Gastrocnemius medialis (tissue), 4 donors: ENCODE data around the gene TUBGCP3. TPM values are rescaled to one million over a fixed set of nuclear protein-coding genes. Genes with fewer than 3 reads are reported as not detected.

ENCODE experiments used
- ATAC-seq, 2 donors: fragments of 150-250 bp; one replicate each; pipeline ENCODE4 v1.9.1; 2016
- DNase-seq, 2 donors: peaks; one replicate each; pipeline ENCODE4 v3.0.0-alpha.2; 2019
- H3K27ac ChIP-seq, 4 donors: fragments of 200-600 bp; sonication (generic); 1 replicate in 1 of 4; 2 replicates in 3 of 4; pipeline ENCODE4 v1.5.1; 2016 to 2018; ENCODE audit warnings: mild to moderate bottlenecking in 2 of 4, moderate library complexity in 1 of 4
- H3K27me3 ChIP-seq, 3 donors: fragments of 200-600 bp; sonication (generic) in 2 of 3; 1 replicate in 1 of 3; 2 replicates in 2 of 3; pipeline versions ENCODE4 v1.5.1 to v1.6.0; 2016 to 2019; ENCODE audit warnings: mild to moderate bottlenecking in 1 of 3, moderate library complexity in 1 of 3
- H3K36me3 ChIP-seq, 2 donors: fragments of 200-600 bp; sonication (generic) in 1 of 2; one replicate each; pipeline ENCODE4 v1.5.1; 2017 to 2018
- H3K4me1 ChIP-seq, 2 donors: fragments of 200-600 bp; sonication (generic) in 1 of 2; one replicate each; pipeline ENCODE4 v1.5.1; 2016 to 2017; ENCODE audit warnings: mild to moderate bottlenecking in 2 of 2
- H3K4me3 ChIP-seq, 4 donors: fragments of 200-600 bp; sonication (generic) in 3 of 4; 1 replicate in 1 of 4; 2 replicates in 3 of 4; pipeline ENCODE4 v1.5.1; 2016 to 2019; ENCODE audit warnings: mild to moderate bottlenecking in 2 of 4
- H3K9me3 ChIP-seq, 3 donors: fragments of 200-600 bp; sonication (generic) in 2 of 3; 1 replicate in 1 of 3; 2 replicates in 2 of 3; pipeline ENCODE4 v1.5.1; 2016 to 2019
- CTCF ChIP-seq, 5 experiments: fragments of 450-650 bp in 3 of 5; fragments of 200-600 bp in 2 of 5; sonication (generic) in 2 of 5; IDR thresholded peaks in 4 of 5; conservative IDR thresholded peaks in 1 of 5; 1 replicate in 4 of 5; 2 replicates in 1 of 5; pipeline ENCODE4 v1.5.1; 2016 to 2019; ENCODE audit warnings: antibody characterized with exemption in 5 of 5, mild to moderate bottlenecking in 3 of 5, moderate library complexity in 3 of 5
- POLR2A ChIP-seq, 2 donors: fragments of 450-650 bp; IDR thresholded peaks; one replicate each; pipeline ENCODE4 v1.6.1; 2017; ENCODE audit warnings: antibody characterized with exemption in 2 of 2, mild to moderate bottlenecking in 2 of 2, moderate library complexity in 2 of 2
- in situ Hi-C, 4 donors: fragments of 200-750 bp; cut with MboI; loops; one replicate each; pipeline versions ENCODE4 v1.15.0 to v1.8.0; 2017; ENCODE audit warnings: low sequenced_read_pairs in 4 of 4
- intact Hi-C: fragments of 100-400 bp; cut with DNase I; formaldehyde crosslinking; loops from one replicate; pipeline ENCODE4 v1.15.1; 2023; ENCODE audit warnings: low total_unique reads
- total RNA-seq, 4 donors: library from RNA; depleted of rRNA; stranded (reverse); fragments of >200 nt; gene quantifications; one replicate each; pipeline versions ENCODE4 v1.1.0 to v1.2.3, GENCODE V29; 2016

Gene TUBGCP3
- total RNA-seq, 4 donors from 2014 or later, result 10.0 to 14.3 (median 11.0) TPM

- DNase-seq (no peak), ATAC-seq (no peak)
- in situ Hi-C loops (loop anchor here in 2 of 4 donors (25.0 kb wide), 2 partner anchors 537 to 1162 kb away; no protein-coding TSS in a partner anchor), intact Hi-C loops (no loop called here)
- H3K9me3 ChIP-seq, result no peaks in the 10 kb centered on the region
- no peaks in the 10 kb centered on the region for H3K4me1 ChIP-seq
- peaks cover 0 to 11% (median 3%) of the 10 kb centered on the region in 3 donors for H3K27me3 ChIP-seq
- H3K27ac ChIP-seq, result no peak overlapping the region
- no peak for TF ChIP-seq CTCF (IDR thresholded peaks at IDR 0.05 in 4 of 5, conservative IDR thresholded peaks at IDR 0.05 in 1 of 5)
- no peak for TF ChIP-seq POLR2A (IDR thresholded peaks at IDR 0.05)
- H3K36me3 ChIP-seq, result no peaks in the 10 kb centered on the region
- H3K4me3 ChIP-seq, result no peak overlapping the region
Observed at GRCh38 chr13:112624040-112624439, 36.1 kb upstream of the TUBGCP3 start.

DNA sequence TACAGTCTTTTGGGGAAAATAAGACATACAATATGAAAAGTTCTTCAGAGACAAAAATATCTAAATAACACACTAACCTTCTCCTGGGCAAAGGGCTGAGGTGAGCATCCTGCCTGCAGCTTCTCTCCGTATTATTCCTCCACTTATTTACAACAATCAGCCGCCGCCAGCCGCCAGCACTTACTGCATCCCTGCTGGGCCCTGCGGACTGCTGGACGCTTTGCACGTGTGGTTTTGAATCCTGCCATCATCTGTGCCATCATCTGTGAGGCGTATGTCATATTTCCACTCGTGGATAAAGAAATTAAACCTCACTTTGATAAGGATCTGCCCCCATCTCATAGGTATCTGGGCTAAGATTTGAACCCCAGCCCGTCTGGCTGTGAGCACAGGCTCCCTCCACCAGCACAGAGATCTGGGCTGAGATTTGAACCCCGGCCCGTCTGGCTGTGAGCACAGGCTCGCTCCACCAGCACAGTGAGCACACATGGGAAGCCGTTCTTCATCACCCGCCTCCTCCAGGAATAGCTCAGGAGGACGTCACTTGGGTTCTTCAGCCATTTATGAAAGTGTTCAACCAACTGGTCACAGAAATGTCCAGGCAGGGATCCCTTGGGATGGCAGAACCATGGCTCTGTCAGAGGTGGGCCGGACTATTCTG is 35.2 kb upstream of the TUBGCP3 start:
- H3K9me3 ChIP-seq, result no peaks in the 10 kb centered on the region
- H3K36me3 ChIP-seq, result no peaks in the 10 kb centered on the region
- H3K4me3 ChIP-seq, result no peak overlapping the region
- in situ Hi-C loops, result loop anchor here in 2 of 4 donors (25.0 kb wide), 2 partner anchors 536 to 1161 kb away; no protein-coding TSS in a partner anchor
- ATAC-seq (no peak), DNase-seq (no peak)
- TF ChIP-seq POLR2A (IDR thresholded peaks at IDR 0.05) (no peak), CTCF (IDR thresholded peaks at IDR 0.05 in 4 of 5, conservative IDR thresholded peaks at IDR 0.05 in 1 of 5) (no peak)
- H3K27ac ChIP-seq, result no peak overlapping the region
- intact Hi-C loops, result no loop called here
- H3K4me1 ChIP-seq, result no peaks in the 10 kb centered on the region
- H3K27me3 ChIP-seq, result peaks cover 0 to 14% (median 3%) of the 10 kb centered on the region in 3 donors

DNA sequence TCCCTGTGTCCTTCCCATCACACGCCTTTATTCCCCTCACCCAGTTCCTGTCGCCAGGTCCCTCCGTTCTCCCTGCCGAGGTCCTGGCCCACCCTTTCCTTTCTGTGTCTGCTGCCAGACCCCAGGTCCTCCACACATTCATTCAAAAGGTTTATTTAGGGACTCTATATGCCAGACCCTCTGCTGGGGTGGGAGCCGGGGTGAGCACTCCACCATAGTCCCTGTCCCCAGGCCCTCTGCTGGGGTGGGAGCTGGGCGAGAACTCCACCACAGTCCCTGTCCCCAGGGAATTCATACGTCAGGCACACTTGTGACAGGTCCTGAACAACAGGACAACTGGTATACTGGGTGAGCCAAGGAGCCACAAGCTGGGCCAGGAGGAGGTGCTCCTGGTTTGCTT is 34.4 kb upstream of the TUBGCP3 start:
- ATAC-seq, result no peak
- no peak for TF ChIP-seq POLR2A (IDR thresholded peaks at IDR 0.05)
- no peak for TF ChIP-seq CTCF (IDR thresholded peaks at IDR 0.05 in 4 of 5, conservative IDR thresholded peaks at IDR 0.05 in 1 of 5)
- intact Hi-C loops, result no loop called here
- H3K36me3 ChIP-seq, result no peaks in the 10 kb centered on the region
- in situ Hi-C loops, result loop anchor here in 2 of 4 donors (25.0 kb wide), 2 partner anchors 535 to 1160 kb away; no protein-coding TSS in a partner anchor
- H3K27me3 ChIP-seq, result peaks cover 0 to 14% (median 3%) of the 10 kb centered on the region in 3 donors
- no peaks in the 10 kb centered on the region for H3K4me1 ChIP-seq
- no peak for DNase-seq
- H3K27ac ChIP-seq, result no peak overlapping the region
- no peak overlapping the region for H3K4me3 ChIP-seq
- H3K9me3 ChIP-seq, result no peaks in the 10 kb centered on the region

DNA sequence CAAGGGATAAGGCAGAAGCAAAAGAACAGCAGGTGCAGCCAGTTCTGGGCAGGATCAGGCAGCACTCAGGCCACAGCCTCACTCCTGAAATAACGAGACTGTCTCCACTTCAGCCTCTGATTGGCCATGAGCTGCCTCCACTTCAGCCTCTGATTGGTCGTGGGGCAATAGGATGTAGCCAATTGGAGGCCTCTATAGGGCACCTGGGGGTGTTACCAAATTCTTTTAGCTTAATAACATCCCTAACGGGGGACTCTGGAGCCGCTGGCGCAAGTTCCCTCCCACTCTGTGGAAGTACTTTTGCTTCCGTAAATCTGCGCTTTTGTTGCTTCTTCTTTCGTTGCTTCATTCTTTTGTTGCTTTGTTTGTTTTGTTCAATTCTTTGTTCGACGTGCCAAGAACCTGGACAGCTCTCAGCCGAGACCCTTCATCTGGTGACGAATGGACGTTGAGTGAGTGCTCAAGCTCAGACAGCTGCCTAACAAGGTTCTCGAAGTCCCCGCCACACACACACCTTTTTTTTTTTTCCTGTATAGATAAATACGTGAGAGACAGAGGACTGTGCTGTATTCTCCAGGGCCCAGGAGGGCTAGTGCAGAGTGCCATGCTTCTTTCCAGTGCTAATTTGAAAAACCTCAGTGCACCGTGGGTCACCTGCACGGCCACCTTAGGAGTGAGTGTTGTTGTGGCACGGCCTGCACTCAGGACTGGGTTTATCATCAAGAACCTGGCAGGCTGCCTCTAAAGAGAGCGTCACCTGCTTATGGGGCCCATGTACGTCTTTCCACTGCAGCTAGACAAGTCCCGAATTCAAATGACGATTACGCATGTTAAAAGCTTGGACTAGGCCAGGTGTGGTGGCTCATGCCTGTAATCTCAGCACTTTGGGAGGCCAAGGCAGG is 32.0 kb upstream of the TUBGCP3 start:
- Histone ChIP-seq H3K4me3 (no peak overlapping the region), H3K4me1 (no peaks in the 10 kb centered on the region), H3K27me3 (peaks cover 0 to 14% (median 3%) of the 10 kb centered on the region in 3 donors), H3K9me3 (no peaks in the 10 kb centered on the region), H3K36me3 (no peaks in the 10 kb centered on the region), H3K27ac (no peak overlapping the region)
- DNase-seq, result no peak
- in situ Hi-C loops, result loop anchor here in 2 of 4 donors (25.0 kb wide), 2 partner anchors 533 to 1158 kb away; no protein-coding TSS in a partner anchor
- TF ChIP-seq POLR2A (IDR thresholded peaks at IDR 0.05) (no peak), CTCF (IDR thresholded peaks at IDR 0.05 in 4 of 5, conservative IDR thresholded peaks at IDR 0.05 in 1 of 5) (no peak)
- intact Hi-C loops, result no loop called here
- ATAC-seq, result no peak
